GM21723 (cell line): ENCODE results near the gene SLC39A3.
"Not testable (repeated sequence)": the region's sequence is repeated elsewhere in the genome, so short reads cannot be mapped to it uniquely, and the experiment has no call there.

Experiments used
- ATAC-seq: cut with Tn5 transposase; IDR thresholded peaks from one replicate; pipeline ENCODE4 v1.9.1; 2021; ENCODE audit warnings: mild to moderate bottlenecking, moderate library complexity; ENCODE audit not compliant: unreplicated experiment

The SLC39A3 gene

GRCh38 chr19:2724148-2724557 lies 15.7 kb downstream of the SLC39A3 start:
- ATAC-seq, result no peak

- ATAC-seq, result no peak
Measured at GRCh38 chr19:2723747-2724146, 16.1 kb downstream of the SLC39A3 start.

- ATAC-seq, result no peak
Measured at GRCh38 chr19:2723345-2723715, 16.5 kb downstream of the SLC39A3 start.

GRCh38 chr19:2722541-2723344 lies 17.1 kb downstream of the SLC39A3 start:
- no peak for ATAC-seq

- ATAC-seq, result no peak
Measured at GRCh38 chr19:2721570-2722540, 18.0 kb downstream of the SLC39A3 start.

GRCh38 chr19:2720777-2721569 lies 18.8 kb downstream of the SLC39A3 start, which contains the start of gene DIRAS1:
Gene DIRAS1, minus strand, starts transcription at chr19:2721372. Its CDS starts 3,566 bp downstream, at chr19:2717806.
- ATAC-seq, result no peak

- no peak for ATAC-seq
Measured at GRCh38 chr19:2719920-2720776, 19.7 kb downstream of the SLC39A3 start.

- ATAC-seq, result no peak
Measured at GRCh38 chr19:2719232-2719735, 20.5 kb downstream of the SLC39A3 start.

GRCh38 chr19:2717638-2718541 lies 21.9 kb downstream of the SLC39A3 start:
- ATAC-seq, result no peak

- ATAC-seq, result no peak
Measured at GRCh38 chr19:2716722-2717637, 22.8 kb downstream of the SLC39A3 start.

- no peak for ATAC-seq
Measured at GRCh38 chr19:2716275-2716650, 23.6 kb downstream of the SLC39A3 start.

- no peak for ATAC-seq
Measured at GRCh38 chr19:2715470-2716274, 24.1 kb downstream of the SLC39A3 start.

GRCh38 chr19:2714531-2715269 lies 25.1 kb downstream of the SLC39A3 start:
- ATAC-seq, result no peak

- ATAC-seq, result not testable (repeated sequence)
Measured at GRCh38 chr19:2714102-2714501, 25.7 kb downstream of the SLC39A3 start.

GRCh38 chr19:2713170-2713569 lies 26.6 kb downstream of the SLC39A3 start:
- ATAC-seq, result not testable (repeated sequence)

GRCh38 chr19:2711875-2712205 lies 28.0 kb downstream of the SLC39A3 start:
- ATAC-seq, result no peak
